ENCODE measurements around the gene LDHAL6B. TPM values are rescaled to one million over a fixed set of nuclear protein-coding genes. Genes with fewer than 3 reads are reported as not detected.

Gene LDHAL6B
- total and polyA plus RNA-seq, 2 of the 8 experiments (the other 6 are each of a cell fraction or from before 2014, with no cell fraction given), result not detected

- no peak for TF ChIP-seq TCF12 (IDR thresholded peaks at IDR 0.05; ENCODE audit: low read depth, low read length)
Measured at GRCh38 chr15:59210186-59210585, 3.5 kb downstream of the LDHAL6B start (continued).

Measured in H1 (cell line).